ENCODE results near the gene KCNJ16.

Gene KCNJ16

GRCh38 chr17:70169709-70170597 is 94.9 kb downstream of the KCNJ16 start:
- DNase-seq (ENCODE audit: low read depth), result no peak

DNA sequence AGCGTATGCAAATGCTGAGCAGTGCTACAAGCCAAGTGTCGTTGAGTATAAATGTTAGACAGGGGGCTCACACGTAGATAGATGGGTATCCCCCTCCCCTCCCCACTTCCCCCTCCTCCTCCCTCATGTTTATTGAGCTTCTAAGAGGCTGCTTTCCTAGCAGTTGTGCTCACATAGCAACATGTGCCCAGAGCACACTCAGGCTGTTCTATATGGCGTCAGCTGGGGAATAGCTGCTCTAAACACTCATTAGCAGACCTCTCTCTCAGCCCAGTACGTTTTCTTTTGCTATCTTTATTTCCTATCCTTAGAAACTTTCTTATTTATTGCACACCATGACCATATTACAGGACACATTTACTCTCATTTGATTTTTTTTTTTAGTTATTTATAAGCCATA is 96.1 kb downstream of the KCNJ16 start:
- no peak for DNase-seq (ENCODE audit: low read depth)

- DNase-seq (ENCODE audit: low read depth), result no peak
Observed at GRCh38 chr17:70172449-70172848, 97.4 kb downstream of the KCNJ16 start.

DNA sequence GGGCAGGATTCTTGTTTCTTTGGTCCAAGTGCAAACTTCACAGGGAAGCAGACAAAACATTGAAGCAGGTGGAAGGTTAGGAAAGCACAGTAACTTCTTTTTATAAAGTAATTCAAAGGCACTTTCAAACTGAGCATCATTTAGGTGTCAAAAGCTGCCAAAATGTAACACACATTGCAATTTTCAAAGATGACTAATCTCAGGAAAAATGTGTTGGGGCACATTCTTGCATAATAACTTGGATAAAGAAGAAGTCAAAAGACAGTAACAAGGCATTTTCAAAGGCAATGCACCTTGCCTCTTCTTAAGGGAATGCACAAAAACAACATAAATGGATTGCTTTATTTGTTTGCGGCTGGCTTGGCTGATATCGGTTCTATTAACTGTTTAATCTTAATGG is 97.9 kb downstream of the KCNJ16 start:
- DNase-seq (ENCODE audit: low read depth), result no peak

DNA sequence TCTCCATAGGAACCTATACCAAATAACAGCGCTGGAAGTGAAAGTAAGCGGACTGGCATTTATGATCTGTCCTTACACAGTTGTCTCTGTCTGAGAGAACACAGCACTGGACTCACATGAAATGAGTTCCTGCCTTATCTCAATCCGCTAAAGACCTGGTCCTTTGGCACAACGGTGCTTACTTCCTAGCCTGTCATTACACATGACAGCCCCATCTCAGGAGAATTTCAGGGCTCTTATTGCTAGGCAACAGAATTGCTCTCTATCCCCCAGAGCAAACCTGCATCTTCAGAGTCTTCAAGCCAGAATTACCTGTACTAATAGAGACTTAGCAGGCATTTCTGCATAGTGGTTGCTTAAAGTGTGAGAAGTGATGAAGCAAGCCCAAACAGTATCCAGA is 98.7 kb downstream of the KCNJ16 start:
- no peak for DNase-seq (ENCODE audit: low read depth)

GRCh38 chr17:70181376-70181775 is 106.4 kb downstream of the KCNJ16 start:
- no peak for DNase-seq (ENCODE audit: low read depth)

DNA sequence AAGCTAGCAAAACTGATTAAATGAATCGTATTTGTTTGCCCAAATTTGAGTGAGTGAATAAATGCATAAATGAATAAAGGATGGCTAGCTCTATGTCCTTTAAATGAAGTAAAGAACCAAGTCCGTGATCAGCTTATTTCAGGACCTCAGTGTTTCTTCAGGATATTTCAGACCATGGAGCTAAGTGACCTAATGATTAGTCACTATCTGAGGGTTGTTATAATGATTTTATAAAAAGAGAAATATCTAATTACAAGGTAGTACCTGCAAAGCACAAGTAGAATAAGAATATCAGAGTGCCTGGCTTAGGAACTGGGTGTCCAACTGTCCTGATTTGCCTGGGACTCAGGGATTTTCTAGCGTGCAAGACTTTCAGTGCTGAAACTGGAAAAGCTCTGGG is 106.8 kb downstream of the KCNJ16 start:
- DNase-seq (ENCODE audit: low read depth), result no peak

- DNase-seq (ENCODE audit: low read depth), result no peak
Observed at GRCh38 chr17:70183508-70183907, 108.5 kb downstream of the KCNJ16 start.

GRCh38 chr17:70184207-70184606 is 109.2 kb downstream of the KCNJ16 start:
- DNase-seq (ENCODE audit: low read depth), result no peak

- no peak for DNase-seq (ENCODE audit: low read depth)
Observed at GRCh38 chr17:70184770-70185169, 109.7 kb downstream of the KCNJ16 start.

Measured in GM04504 (cell line).